GM12801 (cell line): ENCODE results near the gene CBLB.

Experiments used
- CTCF ChIP-seq: IDR thresholded peaks from one replicate; pipeline ENCODE4 v1.5.1; 2011; ENCODE audit warnings: control low read depth; ENCODE audit not compliant: insufficient read length; ENCODE audit errors: extremely low read depth

The CBLB gene

DNA sequence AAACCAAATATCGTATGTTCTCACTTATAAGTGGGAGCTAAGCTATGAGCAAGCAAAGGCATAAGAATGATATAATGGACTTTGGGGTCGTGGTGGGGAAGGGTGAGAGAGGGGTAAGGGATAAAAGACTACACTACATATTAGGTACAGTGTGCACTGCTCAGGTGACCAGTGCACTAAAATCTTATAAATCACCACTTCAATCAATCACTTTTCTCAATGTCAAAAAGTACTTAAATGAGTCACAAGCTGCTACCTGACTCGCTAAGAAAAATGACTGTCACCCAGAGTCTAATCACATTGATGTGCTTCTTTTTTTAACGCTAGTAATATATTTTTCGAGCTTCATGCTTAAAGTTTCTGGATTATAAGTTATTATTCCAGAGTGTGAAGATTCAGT is 95.5 kb downstream of the CBLB start:
- no peak for TF ChIP-seq CTCF

DNA sequence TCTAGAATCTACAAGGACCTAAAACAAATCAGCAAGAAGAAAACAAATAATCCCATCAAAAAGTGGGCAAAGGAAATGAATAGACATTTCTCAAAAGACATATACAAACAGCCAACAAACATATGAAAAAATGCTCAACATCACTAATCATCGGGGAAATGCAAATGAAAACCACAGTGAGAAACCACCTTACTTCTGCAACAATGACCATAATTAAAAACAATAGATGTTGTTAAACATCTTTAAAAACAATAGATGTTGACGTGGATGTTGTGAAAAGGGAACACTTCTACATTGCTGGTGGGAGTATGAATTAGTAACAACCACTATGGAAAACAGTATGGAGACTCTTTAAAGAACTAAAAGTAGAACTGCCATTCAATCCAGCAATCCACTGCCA is 96.2 kb downstream of the CBLB start:
- TF ChIP-seq CTCF, result no peak

DNA sequence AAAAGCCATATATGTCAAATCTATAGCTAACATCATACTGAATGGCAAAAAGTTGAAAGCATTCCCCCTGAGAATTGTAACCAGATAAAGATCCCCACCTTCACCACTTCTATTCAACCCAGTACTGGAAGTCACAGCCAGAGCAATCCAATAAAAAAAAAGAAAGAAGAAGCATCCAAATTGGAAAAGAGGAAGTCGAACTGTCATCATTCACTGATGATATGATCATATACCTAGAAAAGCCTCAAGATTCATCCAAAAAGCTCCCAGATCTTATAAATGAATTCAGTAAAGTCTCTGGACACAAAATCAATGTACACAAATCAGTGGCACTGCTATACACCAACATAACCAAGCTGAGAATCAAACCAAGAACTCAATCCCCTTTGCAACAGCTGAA is 97.4 kb downstream of the CBLB start:
- no peak for TF ChIP-seq CTCF

DNA sequence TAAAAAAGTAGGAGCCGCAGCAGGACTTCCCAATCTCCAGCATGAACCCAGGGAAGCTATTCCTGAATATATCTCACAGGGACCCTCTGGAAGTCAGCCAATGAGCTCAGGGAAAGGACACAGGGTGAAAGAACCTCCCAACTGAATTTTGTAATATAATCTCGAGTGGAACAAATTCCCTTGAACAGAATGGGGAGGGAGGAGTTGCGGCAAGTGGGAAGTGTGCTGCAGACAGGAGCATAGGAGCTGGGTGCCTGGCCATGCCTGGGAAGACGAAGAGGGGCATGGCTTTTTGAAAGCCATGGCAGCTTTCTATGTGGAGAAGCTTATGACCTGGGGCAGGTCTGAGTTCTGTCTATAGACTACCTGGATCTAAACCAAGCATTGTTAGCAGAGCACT is 98.4 kb downstream of the CBLB start:
- no peak for TF ChIP-seq CTCF

DNA sequence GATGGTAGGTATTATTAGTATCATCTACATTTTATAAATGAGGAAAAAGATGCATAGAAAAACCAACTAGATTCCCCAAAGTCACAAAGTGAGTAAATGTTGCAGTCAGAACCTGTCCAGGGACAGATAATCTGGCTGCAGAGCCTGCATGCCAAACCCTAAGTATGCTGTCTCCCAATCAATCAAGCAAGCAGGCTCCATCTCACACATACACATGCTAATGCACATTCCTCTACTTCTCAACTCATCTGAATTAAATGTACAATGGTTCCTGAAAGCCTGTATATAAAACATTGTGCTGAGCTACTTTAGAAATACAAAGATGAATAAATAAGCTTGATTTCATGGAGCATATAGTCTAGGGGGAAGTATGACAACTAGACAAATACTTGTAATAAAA is 101.0 kb downstream of the CBLB start:
- TF ChIP-seq CTCF, result no peak

GRCh38 chr3:105767216-105767615 is 101.6 kb downstream of the CBLB start:
- no peak for TF ChIP-seq CTCF

GRCh38 chr3:105765308-105765639 is 103.5 kb downstream of the CBLB start:
- no peak for TF ChIP-seq CTCF
